Ectodermal cell (in vitro differentiated cells): ENCODE measurements around the gene COL26A1.
"Not testable (repeated sequence)": the region's sequence is repeated elsewhere in the genome, so short reads cannot be mapped to it uniquely, and the experiment has no call there.

Source experiments
- H3K27ac ChIP-seq: 2 replicates; pipeline ENCODE4 v1.7.0; 2013; ENCODE audit warnings: mild to moderate bottlenecking, low read depth, low read length; ENCODE audit not compliant: insufficient read depth, poor library complexity, severe bottlenecking
- H3K27me3 ChIP-seq: 2 replicates; pipeline ENCODE4 v1.7.0; 2013; ENCODE audit warnings: mild to moderate bottlenecking, low read length; ENCODE audit not compliant: insufficient read depth, control insufficient read depth, poor library complexity, severe bottlenecking
- H3K36me3 ChIP-seq: one replicate; pipeline ENCODE4 v1.7.0; 2013; ENCODE audit warnings: low read length; ENCODE audit not compliant: control insufficient read depth, insufficient read depth
- H3K4me1 ChIP-seq: one replicate; pipeline ENCODE4 v1.7.0; 2013; ENCODE audit warnings: low read length; ENCODE audit not compliant: control insufficient read depth, insufficient read depth
- H3K4me3 ChIP-seq: 2 replicates; pipeline ENCODE4 v1.7.0; 2013; ENCODE audit warnings: low read depth, low read length, control low read depth; ENCODE audit not compliant: insufficient read depth
- H3K9me3 ChIP-seq: 2 replicates; pipeline ENCODE4 v1.7.0; 2013; ENCODE audit warnings: mild to moderate bottlenecking, low read length, moderate library complexity; ENCODE audit not compliant: control insufficient read depth
- WGBS, 2 experiments: methylation state at CpG; one replicate each; pipeline ENCODE4 v1.1.7; 2013; ENCODE audit warnings: missing lambda C conversion rate in 2 of 2; 5-methylcytosine and 5-hydroxymethylcytosine counted together

Gene COL26A1

DNA sequence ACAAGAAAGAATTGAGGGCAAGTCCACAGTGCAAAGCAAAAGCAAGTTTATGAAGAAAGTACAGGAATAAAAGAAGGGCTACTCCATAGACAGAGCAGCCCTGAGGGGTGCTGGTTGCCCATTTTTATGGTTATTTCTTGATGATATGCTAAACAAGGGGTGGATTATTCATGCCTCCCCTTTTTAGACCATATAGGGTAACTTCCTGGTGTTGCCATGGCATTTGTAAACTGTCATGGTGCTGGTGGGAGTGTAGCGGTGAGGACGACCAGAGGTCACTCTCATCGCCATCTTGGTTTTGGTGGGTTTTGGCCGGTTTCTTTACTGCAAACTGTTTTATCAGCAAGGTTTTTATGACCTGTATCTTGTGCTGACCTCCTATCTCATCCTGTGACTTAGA, 128.8 kb downstream of the COL26A1 start:
- not testable (repeated sequence) for H3K4me3 ChIP-seq, H3K27ac ChIP-seq, H3K9me3 ChIP-seq, H3K27me3 ChIP-seq, H3K36me3 ChIP-seq
- peaks cover 13% of the 10 kb centered on the region for H3K4me1 ChIP-seq
- 91 to 94% methylated on average over 4 of the region's 4 CpGs for WGBS, 2 experiments

DNA sequence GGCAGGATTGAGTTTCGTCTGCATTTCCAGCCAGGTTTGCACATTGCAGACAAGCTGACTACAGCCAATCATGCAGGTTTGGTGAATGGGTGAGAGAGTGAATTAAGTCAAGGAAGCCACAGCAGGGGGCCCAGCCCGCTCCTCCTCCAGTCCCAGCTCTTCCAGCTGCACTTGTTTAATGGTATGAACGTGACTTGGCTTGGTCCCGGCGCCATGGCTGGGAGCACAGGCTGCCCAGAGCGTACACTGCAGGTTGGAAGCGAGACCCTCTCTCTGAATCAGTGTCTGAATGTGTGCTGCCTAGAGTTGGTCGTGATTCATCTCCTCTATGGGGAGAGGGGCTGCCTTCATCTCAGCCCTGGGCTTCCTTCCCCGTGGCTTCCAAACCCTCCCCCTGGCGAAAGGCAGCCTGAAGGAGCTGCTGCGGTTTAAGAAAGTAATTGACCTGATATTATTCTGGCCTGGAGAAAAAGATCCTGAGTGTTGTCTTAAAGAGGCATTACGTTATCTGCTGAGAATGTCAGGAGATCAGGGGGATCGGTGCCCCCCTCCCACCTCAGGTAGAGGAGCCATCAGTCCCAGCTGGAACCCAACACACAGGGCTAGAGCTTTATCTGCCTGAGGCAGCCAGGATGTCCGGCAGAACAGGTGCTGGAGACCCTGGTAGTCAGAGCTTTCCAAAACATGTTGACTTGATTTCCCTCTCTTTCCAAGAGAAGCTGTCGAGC, 132.1 kb downstream of the COL26A1 start:
- H3K27me3 ChIP-seq: no peaks in the 10 kb centered on the region
- 48 to 51% methylated on average over 15 of the region's 15 CpGs for whole genome bisulfite sequencing, 2 experiments
- H3K27ac ChIP-seq: no peak overlapping the region
- peaks cover 6% of the 10 kb centered on the region for H3K4me1 ChIP-seq
- no peaks in the 10 kb centered on the region for H3K9me3 ChIP-seq
- no peaks in the 10 kb centered on the region for H3K36me3 ChIP-seq
- no peak overlapping the region for H3K4me3 ChIP-seq

DNA sequence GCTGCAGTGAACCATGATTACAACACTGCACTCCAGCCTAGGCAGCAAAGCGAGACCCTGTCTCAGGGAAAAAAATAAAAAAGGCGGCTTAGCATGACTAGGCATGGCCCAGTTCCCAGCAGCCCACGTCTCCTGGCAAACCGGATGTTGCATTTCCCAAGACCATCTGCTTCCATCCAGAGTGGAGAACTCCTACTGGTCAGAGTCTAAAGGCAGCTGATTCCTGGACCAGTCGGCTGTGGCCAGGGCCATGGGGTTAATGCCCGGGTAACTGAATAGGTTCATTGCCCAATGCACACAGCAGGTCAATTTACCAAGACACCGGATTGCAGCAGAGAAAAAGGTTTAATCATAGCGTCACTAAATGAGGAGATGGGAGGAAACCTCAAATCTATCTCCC, 133.3 kb downstream of the COL26A1 start:
- 86 to 89% methylated on average over 8 of the region's 8 CpGs for WGBS, 2 experiments
- no peak overlapping the region for H3K27ac ChIP-seq

DNA sequence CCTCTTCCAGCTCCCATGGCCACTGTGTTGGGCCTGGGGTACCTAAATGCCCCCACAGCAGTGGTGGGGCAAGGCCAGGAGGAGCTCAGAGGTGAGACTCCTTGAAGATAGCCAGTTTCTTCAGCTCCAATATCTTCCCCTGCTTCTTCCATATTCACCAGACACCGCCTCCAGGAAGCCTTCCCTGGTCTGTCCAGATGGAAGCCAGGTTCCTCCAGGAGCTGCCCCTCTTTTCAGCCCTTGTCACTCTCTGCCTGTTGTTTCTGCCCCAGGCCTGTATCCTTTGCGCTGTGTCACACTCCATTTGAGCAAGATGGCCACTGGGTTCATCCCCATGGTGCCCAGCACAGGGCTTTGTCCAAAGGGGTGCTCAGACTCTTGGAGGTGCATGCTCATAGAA, 138.7 kb downstream of the COL26A1 start:
- Histone ChIP-seq H3K4me3 (no peak overlapping the region), H3K36me3 (no peaks in the 10 kb centered on the region), H3K27ac (no peak overlapping the region), H3K27me3 (no peaks in the 10 kb centered on the region), H3K9me3 (no peaks in the 10 kb centered on the region), H3K4me1 (no peaks in the 10 kb centered on the region)
- 95 to 96% methylated on average over 2 of the region's 2 CpGs for WGBS, 2 experiments

More for the DNA sequence above, 133.3 kb downstream of the COL26A1 start:
- no peaks in the 10 kb centered on the region for H3K9me3 ChIP-seq
- H3K36me3 ChIP-seq: no peaks in the 10 kb centered on the region
- peaks cover 6% of the 10 kb centered on the region for H3K4me1 ChIP-seq
- H3K4me3 ChIP-seq: no peak overlapping the region
- H3K27me3 ChIP-seq: no peaks in the 10 kb centered on the region

DNA sequence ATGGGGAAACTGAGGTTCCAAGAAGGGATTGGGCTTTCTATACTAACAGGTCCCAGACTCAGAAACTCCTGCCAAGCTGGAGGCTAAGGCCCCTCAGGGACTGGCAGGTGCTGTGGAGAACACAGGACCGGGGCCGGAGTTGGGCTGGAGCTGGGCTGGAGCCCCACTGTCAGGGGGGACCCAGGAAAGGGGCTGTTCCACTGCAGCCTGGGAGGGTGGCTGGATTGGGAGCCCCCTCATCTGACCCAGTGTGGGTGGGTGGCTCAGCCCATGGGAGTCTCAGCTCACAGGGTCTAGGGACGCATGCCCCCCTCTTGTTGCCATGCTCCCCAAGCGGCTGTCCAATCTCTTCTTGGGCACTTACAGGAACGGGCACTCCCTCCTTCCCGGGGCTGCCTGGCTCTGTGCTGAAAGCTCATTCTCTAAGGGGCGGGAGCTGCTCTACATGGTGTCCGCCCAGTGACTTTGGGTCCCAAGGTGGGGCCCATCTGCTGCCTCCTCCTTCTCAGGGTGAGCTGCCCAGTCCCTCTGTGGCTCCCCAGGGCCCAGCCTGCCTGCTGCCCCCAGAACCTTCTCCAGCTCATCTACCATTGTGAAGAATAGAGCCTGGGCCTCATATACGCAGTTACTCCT, 139.9 kb downstream of the COL26A1 start:
- no peak overlapping the region for H3K27ac ChIP-seq
- no peaks in the 10 kb centered on the region for H3K27me3 ChIP-seq
- H3K4me1 ChIP-seq: no peaks in the 10 kb centered on the region
- 87% methylated on average over 9 of the region's 9 CpGs for WGBS, 2 experiments
- H3K4me3 ChIP-seq: no peak overlapping the region
- no peaks in the 10 kb centered on the region for H3K36me3 ChIP-seq
- H3K9me3 ChIP-seq: no peaks in the 10 kb centered on the region

DNA sequence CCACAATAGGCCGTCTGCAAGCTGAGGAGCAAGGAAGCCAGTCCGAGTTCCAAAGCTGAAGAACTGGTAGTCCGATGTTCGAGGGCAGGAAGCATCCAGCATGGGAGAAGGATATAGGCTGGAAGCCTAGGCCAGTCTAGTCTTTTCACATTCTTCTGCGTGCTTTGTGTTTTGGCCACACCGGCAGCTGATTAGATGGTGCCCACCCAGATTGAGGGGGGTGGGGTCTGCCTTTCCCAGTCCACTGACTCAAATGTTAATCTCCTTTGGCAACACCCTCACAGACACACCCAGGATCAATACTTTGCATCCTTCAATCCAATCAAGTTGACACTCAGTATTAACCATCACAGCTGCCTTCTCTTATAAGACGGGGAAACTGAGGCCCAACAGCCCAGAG, 142.8 kb downstream of the COL26A1 start:
- H3K4me3 ChIP-seq, H3K27me3 ChIP-seq, H3K4me1 ChIP-seq, H3K27ac ChIP-seq, H3K36me3 ChIP-seq, H3K9me3 ChIP-seq: not testable (repeated sequence)
- 97 to 98% methylated on average over 7 of the region's 7 CpGs for WGBS, 2 experiments

DNA sequence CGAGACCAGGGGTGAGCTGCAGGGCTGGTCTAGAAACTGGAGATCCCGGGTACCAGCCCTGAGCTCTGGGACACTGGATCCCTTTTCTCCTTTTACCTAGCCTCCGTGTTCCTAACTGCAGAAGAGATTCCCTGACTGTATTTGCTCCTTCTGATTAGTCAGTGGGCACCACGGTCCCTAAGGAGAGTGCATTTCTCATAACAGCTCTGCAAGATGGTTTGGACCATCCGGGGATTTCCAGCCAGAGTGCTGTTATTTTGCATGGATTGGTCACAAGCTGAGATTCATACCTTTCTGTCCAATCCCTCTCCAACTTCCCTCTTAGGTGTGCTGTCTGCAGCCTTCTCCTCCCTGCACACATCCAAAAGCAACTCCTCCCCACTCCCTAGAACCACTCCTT, 143.9 kb downstream of the COL26A1 start:
- Histone ChIP-seq H3K27me3 (no peaks in the 10 kb centered on the region), H3K4me3 (no peak overlapping the region), H3K36me3 (no peaks in the 10 kb centered on the region), H3K4me1 (no peaks in the 10 kb centered on the region), H3K27ac (no peak overlapping the region), H3K9me3 (no peaks in the 10 kb centered on the region)
- WGBS, 2 experiments: 87 to 89% methylated on average over 5 of the region's 5 CpGs

DNA sequence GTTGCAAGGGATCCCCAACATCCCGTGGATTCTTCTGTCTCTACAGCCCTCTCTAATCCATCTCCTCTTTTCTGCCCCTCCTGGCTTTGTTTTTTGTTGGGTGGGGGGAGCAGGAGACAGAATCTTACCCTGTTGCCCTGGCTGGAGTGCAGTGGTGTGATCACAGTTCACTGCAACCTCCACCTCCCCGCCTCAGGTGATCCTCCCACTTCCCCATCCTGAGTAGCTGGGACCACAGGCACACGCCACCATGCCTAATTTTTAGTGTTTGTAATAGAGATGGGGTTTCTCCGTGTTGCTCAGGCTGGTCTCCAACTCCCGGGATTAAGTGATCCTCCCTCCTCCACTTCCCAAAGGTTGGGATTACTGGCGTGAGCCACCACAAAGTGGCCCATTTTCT, 144.7 kb downstream of the COL26A1 start:
- H3K4me1 ChIP-seq: no peaks in the 10 kb centered on the region
- H3K27me3 ChIP-seq: no peaks in the 10 kb centered on the region
- no peaks in the 10 kb centered on the region for H3K9me3 ChIP-seq
- no peak overlapping the region for H3K4me3 ChIP-seq
- H3K27ac ChIP-seq: no peak overlapping the region
- no peaks in the 10 kb centered on the region for H3K36me3 ChIP-seq
- 73 to 81% methylated on average over 6 of the region's 6 CpGs for WGBS, 2 experiments

DNA sequence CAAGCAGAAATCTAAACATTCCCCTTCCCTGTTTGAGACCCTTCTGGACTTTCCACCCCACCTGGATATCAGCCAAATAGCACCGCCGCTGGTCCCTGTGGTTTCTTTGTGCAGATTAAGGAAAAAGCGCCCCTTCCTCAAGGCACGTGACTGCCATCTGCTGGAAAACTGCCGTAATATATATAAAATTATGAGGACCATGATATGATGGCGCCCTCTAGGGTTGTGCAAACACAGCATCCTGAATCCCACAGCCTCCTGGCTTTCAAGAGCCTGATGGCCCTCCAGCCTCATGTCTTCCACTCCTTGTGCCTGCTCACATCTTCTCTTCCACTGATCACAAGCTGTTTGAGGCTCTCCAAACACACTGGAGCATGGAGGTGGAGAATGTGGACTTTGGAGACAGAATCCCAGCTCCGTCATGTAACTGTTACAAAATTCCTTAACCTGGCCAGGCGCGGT, 145.1 kb downstream of the COL26A1 start:
- WGBS, 2 experiments: 35 to 40% methylated on average over 9 of the region's 9 CpGs
- Histone ChIP-seq H3K27me3 (no peaks in the 10 kb centered on the region), H3K4me3 (no peak overlapping the region), H3K9me3 (no peaks in the 10 kb centered on the region), H3K4me1 (no peaks in the 10 kb centered on the region), H3K27ac (no peak overlapping the region), H3K36me3 (no peaks in the 10 kb centered on the region)

DNA sequence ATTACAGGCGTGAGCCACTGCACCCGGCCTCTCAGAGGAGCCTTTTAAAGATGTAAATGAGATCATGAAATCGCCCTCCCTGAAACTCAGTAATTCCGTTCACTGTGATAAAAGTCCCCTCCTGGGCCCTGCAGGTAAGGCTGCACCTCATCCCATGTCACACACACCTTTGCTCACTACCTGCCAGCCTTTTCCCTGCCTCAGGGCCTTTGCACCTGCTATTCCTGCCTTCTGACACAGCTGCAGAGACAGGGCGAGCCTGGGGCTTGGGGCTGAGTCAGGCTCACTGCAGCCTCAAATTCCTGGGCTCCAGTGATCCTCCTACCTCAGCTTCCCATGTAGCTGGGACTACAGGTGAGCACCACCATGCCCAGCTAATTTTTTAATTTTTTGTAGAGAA, 147.6 kb downstream of the COL26A1 start:
- H3K9me3 ChIP-seq: no peaks in the 10 kb centered on the region
- no peak overlapping the region for H3K4me3 ChIP-seq
- 89% methylated on average over 5 of the region's 5 CpGs for WGBS, 2 experiments
- H3K27me3 ChIP-seq: no peaks in the 10 kb centered on the region
- H3K36me3 ChIP-seq: no peaks in the 10 kb centered on the region
- H3K27ac ChIP-seq: no peak overlapping the region
- no peaks in the 10 kb centered on the region for H3K4me1 ChIP-seq
